Duodenal mucosa (tissue), 2 donors: ENCODE measurements around the gene CDH13.

Source experiments
- H3K27ac ChIP-seq: one replicate; pipeline ENCODE4 v1.7.0; 2013; ENCODE audit warnings: low read depth, low read length
- H3K27me3 ChIP-seq, 2 donors: one replicate each; pipeline ENCODE4 v1.7.0; 2013; ENCODE audit warnings: low read length in 2 of 2, control low read depth in 1 of 2; ENCODE audit not compliant: insufficient read depth in 2 of 2, control insufficient read depth in 1 of 2
- H3K36me3 ChIP-seq, 2 donors: one replicate each; pipeline ENCODE4 v1.7.0; 2013; ENCODE audit warnings: low read length in 2 of 2, control low read depth in 1 of 2; ENCODE audit not compliant: insufficient read depth in 2 of 2, control insufficient read depth in 1 of 2
- H3K4me1 ChIP-seq, 2 donors: one replicate each; pipeline ENCODE4 v1.7.0; 2013; ENCODE audit warnings: low read length in 2 of 2, control low read depth in 1 of 2; ENCODE audit not compliant: insufficient read depth in 2 of 2, control insufficient read depth in 1 of 2
- H3K4me3 ChIP-seq, 2 donors: one replicate each; pipeline ENCODE4 v1.7.0; 2013; ENCODE audit warnings: low read length in 2 of 2, low read depth in 1 of 2
- H3K9ac ChIP-seq, 2 donors: one replicate each; pipeline ENCODE4 v1.7.0; 2013; ENCODE audit warnings: low read length in 2 of 2, low read depth in 1 of 2
- H3K9me3 ChIP-seq, 2 donors: one replicate each; pipeline ENCODE4 v1.7.0; 2013; ENCODE audit warnings: low read length in 2 of 2, control low read depth in 1 of 2; ENCODE audit not compliant: control insufficient read depth in 1 of 2

The CDH13 gene

GRCh38 chr16:83554096-83554495, 927.3 kb downstream of the CDH13 start:
- Histone ChIP-seq H3K27me3 (no peaks in the 10 kb centered on the region), H3K27ac (no peak overlapping the region), H3K4me1 (no peaks in the 10 kb centered on the region), H3K9ac (no peak overlapping the region), H3K9me3 (no peaks in the 10 kb centered on the region), H3K4me3 (no peak overlapping the region), H3K36me3 (no peaks in the 10 kb centered on the region)

GRCh38 chr16:83554540-83554939, 927.8 kb downstream of the CDH13 start:
- Histone ChIP-seq H3K9me3 (no peaks in the 10 kb centered on the region), H3K4me1 (no peaks in the 10 kb centered on the region), H3K4me3 (no peak overlapping the region), H3K27ac (no peak overlapping the region), H3K36me3 (no peaks in the 10 kb centered on the region), H3K9ac (no peak overlapping the region), H3K27me3 (no peaks in the 10 kb centered on the region)

GRCh38 chr16:83561876-83562275, 935.1 kb downstream of the CDH13 start:
- no peaks in the 10 kb centered on the region for H3K36me3 ChIP-seq
- H3K27me3 ChIP-seq = no peaks in the 10 kb centered on the region
- H3K9me3 ChIP-seq = no peaks in the 10 kb centered on the region

GRCh38 chr16:83568345-83568744, 941.6 kb downstream of the CDH13 start:
- no peak overlapping the region for H3K27ac ChIP-seq
- no peaks in the 10 kb centered on the region for H3K4me1 ChIP-seq
- no peak overlapping the region for H3K4me3 ChIP-seq
- H3K27me3 ChIP-seq = no peaks in the 10 kb centered on the region
- no peaks in the 10 kb centered on the region for H3K9me3 ChIP-seq
- H3K36me3 ChIP-seq = no peaks in the 10 kb centered on the region
- no peak overlapping the region for H3K9ac ChIP-seq

More at GRCh38 chr16:83561876-83562275, 935.1 kb downstream of the CDH13 start:
- H3K9ac ChIP-seq = no peak overlapping the region
- H3K4me1 ChIP-seq = no peaks in the 10 kb centered on the region
- H3K4me3 ChIP-seq = no peak overlapping the region
- H3K27ac ChIP-seq = no peak overlapping the region

GRCh38 chr16:83574388-83574787, 947.6 kb downstream of the CDH13 start:
- Histone ChIP-seq H3K9me3 (no peaks in the 10 kb centered on the region), H3K27ac (no peak overlapping the region), H3K4me1 (no peaks in the 10 kb centered on the region), H3K36me3 (no peaks in the 10 kb centered on the region), H3K4me3 (no peak overlapping the region), H3K27me3 (no peaks in the 10 kb centered on the region), H3K9ac (no peak overlapping the region)

- H3K27me3 ChIP-seq = peaks cover 0 to 2% of the 10 kb centered on the region in 2 donors
- no peak overlapping the region for H3K9ac ChIP-seq
- no peaks in the 10 kb centered on the region for H3K9me3 ChIP-seq
- H3K4me1 ChIP-seq = no peaks in the 10 kb centered on the region
- H3K4me3 ChIP-seq = no peak overlapping the region
- H3K36me3 ChIP-seq = no peaks in the 10 kb centered on the region
- H3K27ac ChIP-seq = no peak overlapping the region
Observed at GRCh38 chr16:83577078-83577745, 950.4 kb downstream of the CDH13 start.

GRCh38 chr16:83578171-83578570, 951.4 kb downstream of the CDH13 start:
- H3K9me3 ChIP-seq = no peaks in the 10 kb centered on the region
- H3K9ac ChIP-seq = no peak overlapping the region
- H3K27ac ChIP-seq = no peak overlapping the region
- H3K36me3 ChIP-seq = no peaks in the 10 kb centered on the region
- peaks cover 0 to 2% of the 10 kb centered on the region in 2 donors for H3K27me3 ChIP-seq
- H3K4me3 ChIP-seq = no peak overlapping the region
- no peaks in the 10 kb centered on the region for H3K4me1 ChIP-seq

- H3K4me1 ChIP-seq = no peaks in the 10 kb centered on the region
- H3K4me3 ChIP-seq = no peak overlapping the region
Observed at GRCh38 chr16:83579027-83579426, 952.3 kb downstream of the CDH13 start.

GRCh38 chr16:83579436-83579835, 952.7 kb downstream of the CDH13 start:
- Histone ChIP-seq H3K9ac (no peak overlapping the region), H3K27ac (no peak overlapping the region), H3K27me3 (peaks cover 0 to 2% of the 10 kb centered on the region in 2 donors), H3K4me1 (no peaks in the 10 kb centered on the region), H3K4me3 (no peak overlapping the region), H3K36me3 (no peaks in the 10 kb centered on the region), H3K9me3 (no peaks in the 10 kb centered on the region)

More at GRCh38 chr16:83579027-83579426, 952.3 kb downstream of the CDH13 start:
- H3K9ac ChIP-seq = no peak overlapping the region
- no peaks in the 10 kb centered on the region for H3K36me3 ChIP-seq
- H3K9me3 ChIP-seq = no peaks in the 10 kb centered on the region
- peaks cover 0 to 2% of the 10 kb centered on the region in 2 donors for H3K27me3 ChIP-seq
- H3K27ac ChIP-seq = no peak overlapping the region

GRCh38 chr16:83581082-83581481, 954.3 kb downstream of the CDH13 start:
- no peaks in the 10 kb centered on the region for H3K4me1 ChIP-seq
- H3K36me3 ChIP-seq = no peaks in the 10 kb centered on the region
- H3K9ac ChIP-seq = no peak overlapping the region
- H3K4me3 ChIP-seq = no peak overlapping the region
- peaks cover 0 to 2% of the 10 kb centered on the region in 2 donors for H3K27me3 ChIP-seq
- H3K9me3 ChIP-seq = no peaks in the 10 kb centered on the region
- no peak overlapping the region for H3K27ac ChIP-seq
